ENCODE measurements around the gene PTPRZ1.
A peak's percentile ranks its signal among the peaks of the same experiment; 100 is the strongest.

The PTPRZ1 gene

DNA sequence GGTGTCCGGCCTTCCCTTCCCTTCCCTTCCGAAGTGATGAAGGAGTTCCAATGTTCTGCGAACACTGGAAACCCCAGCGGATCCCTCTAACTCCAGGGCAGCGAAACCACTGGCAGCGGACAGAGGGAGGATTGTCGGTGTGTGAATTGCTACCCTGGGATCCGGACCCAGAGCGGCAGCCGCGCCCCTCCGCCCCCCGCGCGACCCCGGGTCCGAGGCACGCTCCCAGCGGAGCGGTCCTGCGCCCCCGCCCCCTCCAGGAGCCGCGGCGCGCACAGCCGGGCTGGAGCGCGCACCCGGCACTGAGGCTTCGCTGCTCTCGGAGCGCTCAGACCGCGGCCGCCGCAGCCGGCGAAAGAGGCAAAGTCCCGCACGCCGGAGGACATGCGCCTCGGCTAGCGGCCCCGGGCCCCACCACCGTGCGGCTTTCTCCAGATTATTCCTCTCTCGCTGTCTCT lies at the start of gene PTPRZ1:
Gene PTPRZ1, plus strand, starts transcription at position 331 of the 458 bp plus-strand sequence. CDS start 339 bp downstream, outside the sequence.
- DNase-seq = peak in 41 of 56 donors; percentile 2 to 59 (median 22)

DNA sequence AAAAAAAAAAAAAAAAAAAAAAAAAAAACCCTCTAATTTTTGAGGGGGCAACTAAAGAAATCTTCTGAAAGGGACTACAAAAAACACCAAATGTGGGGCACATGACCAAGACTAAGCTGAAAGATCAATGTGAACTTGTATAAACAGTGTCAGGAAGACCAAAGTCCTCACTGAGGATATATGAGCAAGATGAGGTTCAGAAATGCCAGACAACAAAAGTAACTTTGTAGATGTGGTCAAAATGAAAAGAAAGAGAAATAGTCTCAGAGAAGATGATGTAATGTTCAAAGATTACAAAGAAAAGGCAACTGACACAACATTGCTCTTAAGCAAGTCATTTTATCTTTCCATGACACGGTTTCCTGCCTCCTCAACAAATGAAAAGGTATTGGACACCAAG lies 48.7 kb upstream of the PTPRZ1 start:
- DNase-seq = no peak

DNA sequence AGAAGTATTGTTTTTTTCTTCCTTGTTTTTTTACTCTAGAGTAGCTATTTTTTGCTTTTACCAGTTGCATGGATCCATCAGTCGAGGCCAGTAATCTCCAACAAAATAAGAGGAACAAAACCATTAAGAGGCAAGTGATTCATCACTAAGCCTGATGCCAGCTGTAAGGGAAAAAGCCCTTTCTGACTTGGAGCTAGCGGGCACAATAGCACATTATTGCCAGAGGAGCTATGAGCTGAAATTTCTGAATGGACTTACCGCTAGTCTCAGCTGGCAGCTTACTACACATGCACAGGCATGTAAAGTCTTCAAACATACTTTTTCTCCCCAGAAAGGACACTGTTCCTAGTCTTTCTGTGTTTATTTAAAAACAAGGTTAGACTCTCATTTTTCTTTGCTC lies 41.6 kb upstream of the PTPRZ1 start:
- DNase-seq = peak in 16 of 56 donors; percentile 1 to 53 (median 12)

DNA sequence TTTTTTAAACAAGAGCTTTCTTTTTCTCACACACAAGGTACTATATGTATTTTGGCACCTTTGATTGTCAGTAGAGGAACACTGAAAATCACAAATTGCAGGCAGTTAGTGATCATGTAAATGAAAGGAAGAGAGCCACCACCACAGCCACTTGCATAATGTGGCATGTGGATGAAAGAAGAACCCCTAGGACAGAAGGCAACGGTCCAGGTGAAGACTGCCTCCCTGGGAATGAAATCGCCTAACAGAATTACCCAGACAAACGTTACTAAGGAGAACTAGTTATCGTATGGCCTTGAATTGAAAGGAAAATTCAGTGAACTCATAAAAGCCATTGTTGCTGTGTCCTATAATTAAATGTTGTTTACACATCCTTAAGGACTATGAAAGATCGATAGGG lies 41.2 kb upstream of the PTPRZ1 start:
- DNase-seq = no peak

GRCh38 chr7:121832347-121832746 lies 40.6 kb upstream of the PTPRZ1 start:
- peak in 32 of 56 donors; percentile 2 to 59 (median 16) for DNase-seq

DNA sequence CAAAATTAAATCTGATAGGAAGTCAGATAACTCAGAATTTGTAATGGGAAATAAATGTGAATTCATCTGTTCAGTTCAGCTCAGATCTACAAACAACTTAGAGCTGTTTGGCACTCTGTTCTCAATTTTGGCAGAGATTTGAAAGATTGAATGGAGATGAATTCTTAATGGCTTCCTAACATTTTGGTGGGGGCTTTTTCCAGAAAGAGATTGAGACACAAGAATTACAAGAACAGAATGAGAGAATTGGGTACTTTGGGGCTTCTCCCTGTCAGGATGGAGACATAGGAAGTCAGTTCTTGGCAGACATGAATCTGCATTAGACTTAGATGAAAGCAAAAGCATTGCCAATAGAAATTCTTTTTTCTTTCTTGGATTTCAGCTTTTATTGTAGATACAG lies 39.0 kb upstream of the PTPRZ1 start:
- no peak for DNase-seq

DNA sequence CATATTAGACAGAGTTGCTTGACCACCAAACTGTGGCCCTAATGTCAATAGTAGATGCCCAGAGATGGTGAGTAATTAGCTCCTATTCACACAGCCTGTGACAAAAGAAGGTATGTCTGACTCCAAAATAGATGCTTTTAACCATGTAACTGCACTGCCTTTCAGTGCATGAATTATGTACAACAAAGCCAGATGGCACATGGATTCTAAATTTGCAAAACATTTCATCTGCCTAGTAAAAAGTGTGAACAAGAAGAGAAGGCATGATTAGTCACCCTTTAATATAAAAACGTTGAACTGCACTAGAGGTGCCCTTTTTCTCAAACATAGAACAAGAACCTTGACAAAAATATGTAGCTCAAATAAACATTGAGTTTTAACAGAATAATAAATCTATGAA lies 35.5 kb upstream of the PTPRZ1 start:
- DNase-seq = no peak

- DNase-seq = no peak
Observed at GRCh38 chr7:121847041-121847440, 25.9 kb upstream of the PTPRZ1 start.

DNA sequence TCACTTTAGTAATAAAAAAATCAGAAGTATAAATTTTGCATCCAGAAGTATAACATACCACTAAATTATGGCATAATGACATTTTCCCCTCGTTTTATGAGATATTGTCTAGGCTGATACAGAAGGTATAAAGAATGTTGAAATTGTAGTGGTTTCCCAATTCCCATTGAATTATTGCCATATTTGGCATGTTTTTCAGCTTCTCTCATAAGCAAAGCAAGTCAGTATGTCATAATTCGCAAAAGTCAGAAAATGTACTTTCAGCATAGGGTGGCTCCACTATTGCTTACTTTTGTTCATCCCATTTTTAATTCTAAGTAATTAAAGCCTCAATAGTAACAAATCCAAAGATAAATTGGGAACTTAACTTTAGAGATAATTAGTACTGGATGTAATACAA lies 19.7 kb upstream of the PTPRZ1 start:
- no peak for DNase-seq

- DNase-seq = no peak
Observed at GRCh38 chr7:121860953-121861352, 12.0 kb upstream of the PTPRZ1 start.

- DNase-seq = no peak
Observed at GRCh38 chr7:121862591-121862990, 10.4 kb upstream of the PTPRZ1 start.

DNA sequence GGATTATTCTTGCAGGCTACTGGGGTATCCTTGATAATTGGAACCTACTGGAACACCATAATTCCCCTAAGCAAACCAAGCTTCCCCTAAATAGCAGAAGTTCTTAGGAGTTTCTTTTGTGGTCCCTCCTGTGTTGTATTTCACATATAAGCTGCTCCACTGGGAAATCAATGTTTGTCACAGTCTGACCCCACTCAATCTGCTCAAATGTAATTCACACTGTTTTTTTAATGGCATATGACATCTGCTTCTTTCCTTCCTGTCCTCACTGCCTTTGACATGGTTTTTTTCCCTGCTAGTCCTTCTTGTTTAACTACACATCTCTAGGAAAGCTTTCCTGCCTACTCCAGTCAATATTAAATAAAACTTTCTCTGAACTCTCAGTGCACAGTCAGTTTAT lies 1.8 kb upstream of the PTPRZ1 start:
- DNase-seq = no peak

DNA sequence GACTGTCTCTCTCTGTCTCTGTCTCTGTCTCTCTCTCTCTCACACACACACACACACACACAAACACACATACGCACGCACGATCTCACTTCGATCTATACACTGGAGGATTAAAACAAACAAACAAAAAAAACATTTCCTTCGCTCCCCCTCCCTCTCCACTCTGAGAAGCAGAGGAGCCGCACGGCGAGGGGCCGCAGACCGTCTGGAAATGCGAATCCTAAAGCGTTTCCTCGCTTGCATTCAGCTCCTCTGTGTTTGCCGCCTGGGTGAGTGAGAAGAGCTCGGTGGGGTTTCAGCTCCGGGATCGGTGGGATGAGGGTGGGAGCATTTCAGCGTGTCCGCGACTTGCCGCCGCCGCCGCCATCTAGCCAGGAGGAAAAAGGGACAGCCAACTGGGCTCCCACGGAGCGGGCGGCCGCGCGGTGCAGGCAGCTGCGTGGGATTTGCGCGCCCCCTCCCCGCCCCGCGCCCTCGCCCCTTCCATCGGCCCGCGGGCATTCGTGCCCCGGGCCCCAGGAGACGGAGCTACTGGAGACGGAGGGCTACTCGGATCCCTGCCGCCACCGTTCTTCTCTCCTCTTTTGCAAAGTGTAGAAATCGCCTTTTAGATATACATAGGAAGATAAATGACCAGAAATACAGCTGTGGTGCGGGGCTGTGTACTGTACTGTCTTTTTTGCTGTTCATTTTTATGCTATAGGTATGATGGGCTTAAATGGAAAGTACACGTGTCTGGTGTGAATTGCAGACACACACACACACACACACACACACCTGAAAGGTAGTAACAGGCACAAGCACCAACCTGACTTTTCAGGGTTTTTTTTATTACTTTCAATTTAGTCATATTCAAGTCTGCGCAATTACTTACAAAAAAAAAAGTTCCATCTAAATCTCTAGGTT lies 581 bp downstream of the PTPRZ1 start:
- peak in 13 of 56 donors; percentile 0 to 41 (median 13) for DNase-seq

DNA sequence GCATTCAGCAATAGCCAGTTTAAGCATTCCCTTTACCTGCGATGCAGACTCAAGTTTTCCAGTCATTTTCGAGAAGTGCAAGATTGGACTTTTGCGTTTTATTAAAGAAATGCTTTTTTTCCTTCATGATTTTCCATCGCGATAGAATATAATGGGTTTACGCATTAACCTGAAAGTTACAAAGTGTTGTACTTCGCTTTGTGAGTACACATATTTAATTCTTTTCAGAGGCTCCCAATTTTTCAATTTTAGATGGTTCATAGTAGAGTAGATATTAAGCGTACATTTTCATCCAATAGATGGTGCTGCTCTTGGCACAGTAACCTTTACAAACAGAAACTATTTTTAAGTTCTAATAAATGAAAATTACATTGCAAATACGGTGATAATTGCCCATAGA lies 1.3 kb downstream of the PTPRZ1 start:
- no peak for DNase-seq

GRCh38 chr7:121875203-121875602 lies 2.2 kb downstream of the PTPRZ1 start:
- no peak for DNase-seq

DNA sequence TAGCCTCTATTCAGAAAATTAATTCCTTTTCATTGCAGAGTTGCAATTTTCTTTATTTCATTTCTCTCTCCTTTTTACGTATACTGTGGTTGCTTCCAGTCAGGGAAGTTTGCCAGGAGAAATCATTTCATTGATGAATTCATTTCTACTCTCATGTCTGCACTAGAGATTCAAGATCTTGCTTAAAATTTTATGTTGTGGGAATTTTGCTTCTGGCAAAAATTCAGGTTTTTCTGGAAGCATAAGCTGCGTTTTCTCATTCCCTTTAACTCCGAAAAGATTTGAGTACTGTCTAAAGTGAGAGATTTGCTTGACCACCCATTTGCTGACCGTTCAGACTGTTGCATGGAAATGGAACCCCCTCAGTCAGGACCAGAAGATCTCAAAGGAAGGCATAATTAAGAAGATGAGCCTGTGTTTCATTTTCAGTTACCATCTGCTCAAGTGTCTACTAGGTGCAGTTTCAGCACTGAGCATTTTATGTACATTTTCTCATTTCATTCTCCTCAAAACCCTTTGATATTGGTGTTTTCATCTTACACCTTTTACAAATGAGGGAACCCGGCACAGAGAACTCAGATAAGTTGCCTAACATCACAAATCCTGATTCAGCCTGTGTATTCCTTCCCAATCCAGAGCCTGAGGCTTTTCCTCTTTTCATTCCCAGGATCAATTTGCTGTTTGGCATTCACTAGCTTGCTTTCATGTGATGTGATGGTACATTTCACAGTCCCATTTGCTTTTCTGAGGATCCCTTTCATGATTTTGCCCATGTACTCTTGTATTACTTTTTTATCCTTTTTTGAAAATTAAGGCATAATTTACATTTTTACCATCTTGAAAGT lies 3.9 kb downstream of the PTPRZ1 start:
- no peak for DNase-seq

GRCh38 chr7:121878918-121879464 lies 6.0 kb downstream of the PTPRZ1 start:
- peak in 2 of 56 donors; percentile 1 to 2 for DNase-seq

- no peak for DNase-seq
Observed at GRCh38 chr7:121879544-121879943, 6.6 kb downstream of the PTPRZ1 start.

DNA sequence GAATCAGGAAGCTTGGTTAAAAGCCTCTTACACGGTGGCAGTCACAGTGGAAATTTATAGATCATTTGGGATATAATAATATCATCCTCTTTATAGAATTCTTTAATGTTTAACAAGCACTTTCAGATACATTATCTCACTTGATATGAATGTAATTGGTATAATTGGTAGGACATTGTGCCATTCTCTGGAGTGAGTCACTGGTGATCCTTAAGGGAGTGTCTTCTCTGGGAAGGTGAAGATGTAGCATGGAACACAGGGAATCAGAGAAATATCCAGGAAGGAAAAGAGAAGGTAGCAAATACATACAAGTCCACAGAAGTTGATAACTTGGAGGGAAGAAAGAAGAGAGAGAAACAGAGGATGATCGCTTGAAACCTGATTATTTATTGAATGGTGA lies 9.8 kb downstream of the PTPRZ1 start:
- DNase-seq = no peak

DNA sequence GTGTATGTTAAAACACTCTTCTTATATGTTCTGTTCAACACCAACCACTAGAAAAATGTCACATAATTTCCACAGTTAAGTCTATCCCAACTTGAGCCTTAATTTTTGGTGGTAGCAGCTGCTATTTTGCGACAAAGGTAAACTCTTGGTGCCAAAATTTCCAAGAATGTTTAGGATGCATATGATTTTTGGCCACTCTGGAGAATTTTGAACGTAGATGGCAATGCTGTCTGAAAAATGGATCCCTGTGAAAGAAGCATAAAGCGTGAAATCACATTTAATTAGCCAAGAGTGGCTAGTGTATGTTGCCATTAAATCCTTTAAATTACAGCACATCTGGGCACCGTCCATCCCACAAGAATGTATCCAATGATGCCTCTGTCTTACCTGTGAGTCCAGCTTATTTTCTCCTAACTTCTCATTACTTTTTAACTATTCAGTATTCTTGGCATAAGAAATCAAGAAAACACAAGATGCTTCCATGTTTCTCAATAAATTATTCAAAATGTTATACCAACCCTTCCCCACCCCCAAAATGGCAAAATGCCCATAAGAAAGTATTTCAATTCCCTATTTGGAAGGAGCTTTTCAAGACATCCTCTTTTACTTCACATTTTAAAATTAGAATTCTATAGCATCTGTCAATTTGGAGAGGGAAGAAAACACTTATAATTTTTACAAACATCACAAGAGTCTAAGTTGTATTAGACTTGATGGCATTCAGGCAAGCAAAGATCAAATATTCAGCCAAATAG lies 12.4 kb downstream of the PTPRZ1 start:
- no peak for DNase-seq

GRCh38 chr7:121887634-121888033 lies 14.7 kb downstream of the PTPRZ1 start:
- no peak for DNase-seq
